ENCODE data around the gene CCNJL. TPM values are rescaled to one million over a fixed set of nuclear protein-coding genes. Genes with fewer than 3 reads are reported as not detected.

The CCNJL gene
- total RNA-seq = not detected
- polyA plus RNA-seq = not detected
- 0 to 0.08 (median 0) reads per million in 6 experiments for total RNA-seq

- peak within 1 kb of the TSS in 1 of 10 donors; percentile 20 for H3K27ac Mint-ChIP-seq
- H3K27me3 Mint-ChIP-seq = peaks cover 43 to 93% (median 63%) of the 10 kb centered on the region in 5 donors
- peaks cover 5 to 22% (median 9%) of the 10 kb centered on the region in 4 donors for H3K4me1 Mint-ChIP-seq
- POLR2A ChIA-PET = no interaction called here
- H3K4me3 Mint-ChIP-seq = peak within 1 kb of the TSS; percentile 67 to 93 (median 84)
- H3K9me3 Mint-ChIP-seq = no peaks in the 10 kb centered on the region
- ATAC-seq = no peak
- H3K36me3 Mint-ChIP-seq = no peaks in the 10 kb centered on the region
- no peak for DNase-seq
Observed at GRCh38 chr5:160312134-160312959, at the start of gene CCNJL. CCNJL (minus strand) TSS chr5:160312564; CDS start chr5:160311923, 641 bp downstream.

GRCh38 chr5:160361624-160362228, 49.4 kb upstream of the CCNJL start:
- ATAC-seq = no peak
- peaks cover 4 to 36% (median 22%) of the 10 kb centered on the region in 5 donors for H3K27me3 Mint-ChIP-seq

GRCh38 chr5:160360310-160360709, 47.9 kb upstream of the CCNJL start:
- no peak for ATAC-seq
- H3K27me3 Mint-ChIP-seq = peaks cover 0 to 25% (median 21%) of the 10 kb centered on the region in 5 donors
- no peak for DNase-seq
- POLR2A ChIA-PET = no interaction called here
- H3K9me3 Mint-ChIP-seq = no peaks in the 10 kb centered on the region
- no peak overlapping the region for H3K4me3 Mint-ChIP-seq
- no peaks in the 10 kb centered on the region for H3K4me1 Mint-ChIP-seq
- no peaks in the 10 kb centered on the region for H3K36me3 Mint-ChIP-seq
- H3K27ac Mint-ChIP-seq = no peak overlapping the region

More at GRCh38 chr5:160361624-160362228, 49.4 kb upstream of the CCNJL start:
- Mint-ChIP-seq H3K4me3 (no peak overlapping the region), H3K9me3 (no peaks in the 10 kb centered on the region), H3K4me1 (no peaks in the 10 kb centered on the region), H3K36me3 (no peaks in the 10 kb centered on the region), H3K27ac (no peak overlapping the region)
- POLR2A ChIA-PET = no interaction called here
- no peak for DNase-seq

- no peaks in the 10 kb centered on the region for H3K36me3 Mint-ChIP-seq
Observed at GRCh38 chr5:160359816-160360215, 47.5 kb upstream of the CCNJL start.

GRCh38 chr5:160359242-160359641, 46.9 kb upstream of the CCNJL start:
- no peaks in the 10 kb centered on the region for H3K9me3 Mint-ChIP-seq
- no peak for ATAC-seq
- no peak overlapping the region for H3K4me3 Mint-ChIP-seq
- H3K27ac Mint-ChIP-seq = no peak overlapping the region
- DNase-seq = no peak
- POLR2A ChIA-PET = no interaction called here
- no peaks in the 10 kb centered on the region for H3K4me1 Mint-ChIP-seq
- no peaks in the 10 kb centered on the region for H3K36me3 Mint-ChIP-seq
- peaks cover 0 to 19% (median 11%) of the 10 kb centered on the region in 5 donors for H3K27me3 Mint-ChIP-seq

More at GRCh38 chr5:160359816-160360215, 47.5 kb upstream of the CCNJL start:
- Mint-ChIP-seq H3K9me3 (no peaks in the 10 kb centered on the region), H3K27ac (no peak overlapping the region), H3K4me1 (no peaks in the 10 kb centered on the region), H3K27me3 (peaks cover 0 to 22% (median 16%) of the 10 kb centered on the region in 5 donors), H3K4me3 (no peak overlapping the region)
- POLR2A ChIA-PET = no interaction called here
- no peak for ATAC-seq
- no peak for DNase-seq

GRCh38 chr5:160357861-160358411, 45.6 kb upstream of the CCNJL start:
- Mint-ChIP-seq H3K36me3 (no peaks in the 10 kb centered on the region), H3K9me3 (no peaks in the 10 kb centered on the region), H3K4me1 (no peaks in the 10 kb centered on the region), H3K4me3 (no peak overlapping the region), H3K27me3 (peaks cover 0 to 11% (median 0%) of the 10 kb centered on the region in 5 donors), H3K27ac (no peak overlapping the region)
- DNase-seq = no peak
- ATAC-seq = no peak
- POLR2A ChIA-PET = no interaction called here

GRCh38 chr5:160357394-160357793, 45.0 kb upstream of the CCNJL start:
- POLR2A ChIA-PET = interaction anchor here (0.6 kb wide), 1 partner anchor 22 kb away, joined by 3 read pairs; no protein-coding TSS in a partner anchor
- no peaks in the 10 kb centered on the region for H3K4me1 Mint-ChIP-seq
- peaks cover 0 to 11% (median 0%) of the 10 kb centered on the region in 5 donors for H3K27me3 Mint-ChIP-seq
- no peaks in the 10 kb centered on the region for H3K36me3 Mint-ChIP-seq
- ATAC-seq (no peak), DNase-seq (no peak)
- H3K27ac Mint-ChIP-seq = no peak overlapping the region
- H3K9me3 Mint-ChIP-seq = no peaks in the 10 kb centered on the region
- no peak overlapping the region for H3K4me3 Mint-ChIP-seq

- Mint-ChIP-seq H3K36me3 (no peaks in the 10 kb centered on the region), H3K9me3 (no peaks in the 10 kb centered on the region), H3K27ac (no peak overlapping the region), H3K27me3 (peaks cover 0 to 10% (median 0%) of the 10 kb centered on the region in 5 donors), H3K4me1 (no peaks in the 10 kb centered on the region), H3K4me3 (no peak overlapping the region)
- DNase-seq (no peak), ATAC-seq (no peak)
- POLR2A ChIA-PET = interaction anchor here (0.6 kb wide), 1 partner anchor 23 kb away, joined by 3 read pairs; no protein-coding TSS in a partner anchor
Observed at GRCh38 chr5:160356550-160357347, 44.4 kb upstream of the CCNJL start.

GRCh38 chr5:160354666-160355065, 42.3 kb upstream of the CCNJL start:
- DNase-seq = no peak
- Mint-ChIP-seq H3K4me1 (no peaks in the 10 kb centered on the region), H3K4me3 (no peak overlapping the region), H3K27ac (no peak overlapping the region), H3K36me3 (no peaks in the 10 kb centered on the region), H3K27me3 (peaks cover 0 to 3% (median 0%) of the 10 kb centered on the region in 5 donors), H3K9me3 (no peaks in the 10 kb centered on the region)
- no peak for ATAC-seq
- POLR2A ChIA-PET = no interaction called here

GRCh38 chr5:160353379-160353778, 41.0 kb upstream of the CCNJL start:
- Mint-ChIP-seq H3K4me1 (no peaks in the 10 kb centered on the region), H3K36me3 (no peaks in the 10 kb centered on the region), H3K27ac (no peak overlapping the region), H3K4me3 (no peak overlapping the region), H3K27me3 (peaks cover 0 to 3% (median 0%) of the 10 kb centered on the region in 5 donors), H3K9me3 (no peaks in the 10 kb centered on the region)
- POLR2A ChIA-PET = no interaction called here
- DNase-seq (no peak), ATAC-seq (no peak)

- DNase-seq (no peak), ATAC-seq (no peak)
- Mint-ChIP-seq H3K27me3 (peaks cover 0 to 3% (median 0%) of the 10 kb centered on the region in 5 donors), H3K27ac (no peak overlapping the region), H3K9me3 (no peaks in the 10 kb centered on the region), H3K4me3 (no peak overlapping the region), H3K4me1 (no peaks in the 10 kb centered on the region), H3K36me3 (no peaks in the 10 kb centered on the region)
- POLR2A ChIA-PET = no interaction called here
Observed at GRCh38 chr5:160352308-160352707, 39.9 kb upstream of the CCNJL start.

- ATAC-seq = no peak
- Mint-ChIP-seq H3K4me3 (no peak overlapping the region), H3K9me3 (no peaks in the 10 kb centered on the region), H3K36me3 (no peaks in the 10 kb centered on the region), H3K27ac (peak overlapping the region in 1 of 10 donors; percentile 63), H3K4me1 (peaks cover 0 to 4% (median 1%) of the 10 kb centered on the region in 4 donors), H3K27me3 (peaks cover 0 to 3% (median 0%) of the 10 kb centered on the region in 5 donors)
- POLR2A ChIA-PET = interaction anchor here (0.7 kb wide), 1 partner anchor 295 kb away, joined by 4 read pairs; no protein-coding TSS in a partner anchor
- DNase-seq = no peak
Observed at GRCh38 chr5:160349935-160350303, 37.6 kb upstream of the CCNJL start.
